ENCODE measurements around the gene GRIN1.

GRIN1 gene

GRCh38 chr9:137157618-137158415 is 18.9 kb downstream of the GRIN1 start:
- TF ChIP-seq, protein P1, sequence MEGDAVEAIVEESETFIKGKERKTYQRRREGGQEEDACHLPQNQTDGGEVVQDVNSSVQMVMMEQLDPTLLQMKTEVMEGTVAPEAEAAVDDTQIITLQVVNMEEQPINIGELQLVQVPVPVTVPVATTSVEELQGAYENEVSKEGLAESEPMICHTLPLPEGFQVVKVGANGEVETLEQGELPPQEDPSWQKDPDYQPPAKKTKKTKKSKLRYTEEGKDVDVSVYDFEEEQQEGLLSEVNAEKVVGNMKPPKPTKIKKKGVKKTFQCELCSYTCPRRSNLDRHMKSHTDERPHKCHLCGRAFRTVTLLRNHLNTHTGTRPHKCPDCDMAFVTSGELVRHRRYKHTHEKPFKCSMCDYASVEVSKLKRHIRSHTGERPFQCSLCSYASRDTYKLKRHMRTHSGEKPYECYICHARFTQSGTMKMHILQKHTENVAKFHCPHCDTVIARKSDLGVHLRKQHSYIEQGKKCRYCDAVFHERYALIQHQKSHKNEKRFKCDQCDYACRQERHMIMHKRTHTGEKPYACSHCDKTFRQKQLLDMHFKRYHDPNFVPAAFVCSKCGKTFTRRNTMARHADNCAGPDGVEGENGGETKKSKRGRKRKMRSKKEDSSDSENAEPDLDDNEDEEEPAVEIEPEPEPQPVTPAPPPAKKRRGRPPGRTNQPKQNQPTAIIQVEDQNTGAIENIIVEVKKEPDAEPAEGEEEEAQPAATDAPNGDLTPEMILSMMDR (IDR thresholded peaks at IDR 0.05) = no peak

DNA sequence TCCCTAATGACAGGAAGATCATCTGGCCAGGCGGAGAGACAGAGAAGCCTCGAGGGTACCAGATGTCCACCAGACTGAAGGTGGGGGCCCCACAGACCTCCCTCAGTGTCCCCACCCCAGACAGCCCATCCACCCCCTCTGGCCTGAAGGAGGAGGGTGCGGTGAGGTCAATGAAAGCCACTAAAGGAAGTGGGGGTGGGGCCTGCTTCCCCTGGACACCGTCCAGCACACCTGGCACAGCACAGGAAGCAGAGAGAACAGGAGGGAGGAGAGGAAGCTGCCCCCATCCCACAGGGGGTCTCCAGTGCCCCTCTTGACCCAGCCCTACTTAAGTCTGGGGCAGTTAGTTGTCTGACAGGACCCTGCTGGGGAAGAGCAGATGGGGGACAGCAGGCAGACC is 19.7 kb downstream of the GRIN1 start:
- TF ChIP-seq, protein P1 (IDR thresholded peaks at IDR 0.05) = no peak

GRCh38 chr9:137159105-137160053 is 20.4 kb downstream of the GRIN1 start:
- TF ChIP-seq, protein P1 (IDR thresholded peaks at IDR 0.05) = no peak

- TF ChIP-seq, protein P1 (IDR thresholded peaks at IDR 0.05) = no peak
These were observed 21.1 kb downstream of the GRIN1 start for GRCh38 chr9:137160054-137160425.

GRCh38 chr9:137160716-137161557 is 22.0 kb downstream of the GRIN1 start:
- TF ChIP-seq, protein P1 (IDR thresholded peaks at IDR 0.05) = no peak

DNA sequence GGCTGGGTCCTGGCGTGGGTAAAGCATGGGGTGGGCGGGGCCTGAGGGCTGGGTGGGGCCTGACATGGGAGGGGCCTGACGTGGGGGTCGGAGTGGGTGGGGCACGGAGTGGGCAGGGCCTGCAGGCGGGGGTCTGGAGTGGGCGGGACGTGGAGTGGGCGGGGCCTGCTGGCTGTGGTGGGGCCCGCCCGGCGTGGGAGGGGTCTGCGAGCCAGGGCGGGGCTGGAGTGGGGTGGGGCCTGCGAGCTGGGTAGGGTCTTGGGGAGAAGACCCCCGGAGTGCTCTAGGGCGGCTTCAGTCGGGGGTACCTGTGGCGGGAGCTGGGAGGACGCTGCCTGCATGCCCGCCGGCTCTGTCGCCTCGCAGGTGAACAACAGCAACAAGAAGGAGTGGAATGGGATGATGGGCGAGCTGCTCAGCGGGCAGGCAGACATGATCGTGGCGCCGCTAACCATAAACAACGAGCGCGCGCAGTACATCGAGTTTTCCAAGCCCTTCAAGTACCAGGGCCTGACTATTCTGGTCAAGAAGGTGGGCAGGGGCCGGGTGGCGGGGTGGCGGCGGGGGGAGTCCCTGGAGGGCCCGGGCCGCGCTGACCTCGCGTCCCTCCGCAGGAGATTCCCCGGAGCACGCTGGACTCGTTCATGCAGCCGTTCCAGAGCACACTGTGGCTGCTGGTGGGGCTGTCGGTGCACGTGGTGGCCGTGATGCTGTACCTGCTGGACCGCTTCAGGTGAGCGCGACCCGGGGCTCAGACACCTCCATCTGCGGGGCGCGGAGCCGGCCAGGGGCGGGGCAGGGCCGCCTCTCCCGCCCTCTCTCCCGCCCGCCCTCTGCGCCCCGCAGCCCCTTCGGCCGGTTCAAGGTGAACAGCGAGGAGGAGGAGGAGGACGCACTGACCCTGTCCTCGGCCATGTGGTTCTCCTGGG is 22.9 kb downstream of the GRIN1 start:
- TF ChIP-seq, protein P1 (IDR thresholded peaks at IDR 0.05) = no peak

Data from LNCAP (cell line).